NCI-H82 treated with DMSO at 0.1 percent for 48 hours (cell line): ENCODE results near the gene GLO1.
"Not testable (repeated sequence)": the region's sequence is repeated elsewhere in the genome, so short reads cannot be mapped to it uniquely, and the experiment has no call there.

Experiments
- DNase-seq: peaks from one replicate; lab custom pipeline; 2025; ENCODE audit not compliant: unreplicated experiment; lab: John Stamatoyannopoulos, UW

Gene GLO1

GRCh38 chr6:38708496-38708895 is 5.6 kb upstream of the GLO1 start:
- DNase-seq = no peak

- DNase-seq = no peak
Observed at GRCh38 chr6:38705924-38706323, 3.0 kb upstream of the GLO1 start.

DNA sequence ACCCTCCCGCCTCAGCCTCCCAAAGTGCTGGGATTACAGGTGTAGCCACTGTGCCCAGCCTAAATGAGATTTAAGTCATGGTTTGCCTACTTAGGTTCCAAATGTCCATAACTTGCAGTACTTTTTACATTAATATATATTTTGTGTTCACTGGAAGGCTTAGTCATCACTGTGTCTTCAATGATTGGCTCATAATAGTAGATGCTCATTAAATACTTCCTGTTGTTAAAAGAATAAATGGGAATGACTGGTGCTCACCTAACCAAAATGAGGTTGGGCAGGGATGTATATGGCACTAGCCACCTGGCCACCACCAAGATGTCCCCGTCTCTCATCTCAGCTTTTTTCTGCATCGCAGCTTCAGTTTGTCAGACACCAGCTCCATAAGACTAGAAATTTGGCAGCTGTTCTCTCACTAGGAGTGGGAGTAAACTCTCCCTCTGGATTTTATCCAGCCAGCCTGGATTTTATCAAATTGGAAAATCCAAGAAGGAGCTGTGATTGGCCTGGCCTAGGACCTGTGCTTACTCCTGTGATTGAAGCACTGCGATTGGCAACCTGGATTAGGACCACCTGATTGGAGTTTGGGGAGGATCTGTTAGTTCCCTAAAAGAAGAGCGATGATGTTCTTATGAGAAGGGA is 1.1 kb upstream of the GLO1 start:
- DNase-seq = no peak

DNA sequence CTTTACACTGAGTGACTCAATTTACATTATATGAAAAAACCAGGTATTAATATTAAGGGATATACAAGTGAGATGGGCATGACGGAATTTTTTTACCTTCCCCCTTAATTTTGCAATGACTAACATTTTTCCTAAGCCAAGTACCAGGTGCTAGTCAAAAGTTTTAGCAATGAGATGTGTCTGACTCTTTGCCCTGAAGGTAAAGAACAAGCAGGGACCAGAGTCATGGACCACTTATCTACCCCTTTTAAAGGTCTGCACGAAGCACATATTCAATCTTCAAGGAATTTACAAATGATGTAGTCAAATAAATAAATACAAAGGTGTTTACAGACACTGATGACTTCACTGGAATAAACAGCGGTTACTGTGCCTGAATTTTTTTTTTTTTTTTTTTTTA is 1.4 kb downstream of the GLO1 start:
- DNase-seq = no peak

DNA sequence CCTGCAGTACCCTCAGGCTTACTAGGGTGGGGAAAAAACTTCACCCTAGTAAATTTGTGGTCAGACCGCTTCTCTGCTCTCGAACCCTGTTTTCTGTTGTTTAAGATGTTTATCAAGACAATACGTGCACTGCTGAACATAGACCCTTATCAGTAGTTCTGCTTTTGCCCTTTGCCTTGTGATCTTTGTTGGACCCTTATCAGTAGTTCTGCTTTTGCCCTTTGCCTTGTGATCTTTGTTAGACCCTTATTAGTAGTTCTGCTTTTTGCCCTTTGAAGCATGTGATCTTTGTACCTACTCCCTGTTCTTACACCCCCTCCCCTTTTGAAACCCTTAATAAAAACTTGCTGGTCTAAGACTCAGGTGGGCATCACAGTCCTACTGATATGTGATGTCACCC is 3.2 kb downstream of the GLO1 start:
- DNase-seq = not testable (repeated sequence)

DNA sequence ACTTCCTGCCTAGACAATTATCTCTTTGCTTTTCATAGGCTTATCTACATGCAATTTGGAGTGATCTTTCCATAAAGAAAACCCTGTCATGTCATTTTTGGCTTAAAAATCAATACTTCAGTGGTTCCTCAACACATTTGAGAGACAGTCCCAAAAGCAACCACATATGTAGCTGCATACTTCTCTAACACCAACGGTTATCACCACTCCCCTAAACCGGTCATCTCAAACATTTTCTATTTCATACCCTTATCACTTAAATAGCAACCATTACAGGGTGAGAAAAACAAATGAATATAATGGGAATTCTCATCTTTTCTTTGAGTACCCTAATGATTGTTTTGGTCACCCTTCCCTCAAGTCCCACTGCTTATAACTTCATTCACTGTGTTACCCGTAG is 5.1 kb downstream of the GLO1 start:
- no peak for DNase-seq

DNA sequence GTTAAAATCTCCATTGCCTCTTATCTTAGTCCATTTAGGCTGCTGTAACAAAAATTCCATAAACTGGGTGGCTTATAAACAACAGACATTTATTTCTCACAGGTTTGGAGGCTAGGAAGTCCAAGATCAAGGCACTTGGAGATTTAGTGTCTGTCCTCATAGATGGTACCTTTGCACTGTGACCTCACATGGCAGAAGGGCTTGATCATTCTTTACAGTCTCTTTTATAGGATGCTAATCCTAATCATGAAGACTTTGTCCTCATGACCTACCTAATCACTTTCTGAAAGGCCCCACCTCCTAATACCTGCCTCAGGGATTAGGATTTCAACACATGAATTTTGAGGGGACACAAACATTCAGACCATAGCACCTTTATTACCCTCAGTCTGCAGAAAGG is 6.6 kb downstream of the GLO1 start:
- DNase-seq = no peak

DNA sequence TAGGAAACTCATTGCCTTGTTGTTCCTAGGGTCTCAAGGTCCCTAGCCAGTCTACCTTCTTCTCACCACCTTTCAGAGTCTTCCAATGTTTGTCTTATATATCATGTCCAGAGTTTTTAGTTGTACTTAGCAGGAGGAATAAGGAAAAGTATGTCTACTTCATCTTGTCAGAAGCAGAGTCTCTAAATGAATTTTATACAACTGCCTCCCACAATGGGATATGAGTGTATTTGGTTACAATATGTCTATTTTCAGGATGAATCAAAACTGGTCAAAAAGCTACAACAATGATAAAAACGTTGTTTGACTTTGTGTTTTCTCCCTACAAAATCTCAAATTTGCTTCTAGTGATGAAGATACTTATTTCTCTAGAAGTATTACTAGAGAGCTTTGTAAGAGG is 7.0 kb downstream of the GLO1 start:
- no peak for DNase-seq

GRCh38 chr6:38695227-38695900 is 7.6 kb downstream of the GLO1 start:
- DNase-seq = no peak

GRCh38 chr6:38688579-38689087 is 14.3 kb downstream of the GLO1 start:
- peak; percentile 79 for DNase-seq

DNA sequence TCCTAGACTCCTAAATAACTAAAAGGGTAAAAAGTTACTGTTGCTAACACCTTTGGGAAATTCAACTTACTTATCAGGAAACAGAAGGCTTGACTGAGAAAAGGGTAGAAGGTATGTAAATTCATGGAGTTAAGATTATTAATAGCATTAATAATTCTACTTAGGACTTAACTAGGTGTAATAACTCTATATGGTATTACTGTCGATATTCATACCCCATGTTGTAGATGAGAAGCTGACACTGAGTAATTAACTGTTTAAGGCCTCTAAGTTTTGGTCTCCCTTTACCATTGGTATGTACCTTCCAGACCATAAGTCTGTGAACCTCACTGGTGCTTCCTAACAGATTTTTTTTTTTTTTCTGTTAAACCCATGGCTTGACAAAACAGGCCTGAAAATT is 15.4 kb downstream of the GLO1 start:
- no peak for DNase-seq

GRCh38 chr6:38687043-38687353 is 15.9 kb downstream of the GLO1 start:
- DNase-seq = no peak

- DNase-seq = no peak
Observed at GRCh38 chr6:38686270-38687042, 16.5 kb downstream of the GLO1 start.

DNA sequence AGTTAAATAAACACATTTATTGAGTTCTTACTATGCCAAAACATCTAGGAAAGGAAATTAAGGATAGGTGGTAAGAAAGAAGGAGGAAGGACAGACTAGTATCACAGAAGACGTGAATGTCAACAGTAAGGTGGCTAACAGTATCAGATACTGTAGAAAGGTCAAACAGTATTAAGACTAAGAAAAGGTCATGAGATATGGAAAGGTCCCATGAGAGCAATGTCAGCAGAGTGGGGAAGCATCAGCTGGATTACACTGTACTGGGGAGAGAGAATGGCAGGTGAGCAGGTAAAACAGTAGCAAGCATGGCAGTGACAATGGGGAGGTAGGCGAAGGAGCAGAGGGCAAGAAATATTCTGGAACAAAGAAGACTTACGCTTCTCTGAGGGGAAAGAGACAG is 18.0 kb downstream of the GLO1 start:
- DNase-seq = no peak

GRCh38 chr6:38684237-38684636 is 18.7 kb downstream of the GLO1 start:
- DNase-seq = no peak

DNA sequence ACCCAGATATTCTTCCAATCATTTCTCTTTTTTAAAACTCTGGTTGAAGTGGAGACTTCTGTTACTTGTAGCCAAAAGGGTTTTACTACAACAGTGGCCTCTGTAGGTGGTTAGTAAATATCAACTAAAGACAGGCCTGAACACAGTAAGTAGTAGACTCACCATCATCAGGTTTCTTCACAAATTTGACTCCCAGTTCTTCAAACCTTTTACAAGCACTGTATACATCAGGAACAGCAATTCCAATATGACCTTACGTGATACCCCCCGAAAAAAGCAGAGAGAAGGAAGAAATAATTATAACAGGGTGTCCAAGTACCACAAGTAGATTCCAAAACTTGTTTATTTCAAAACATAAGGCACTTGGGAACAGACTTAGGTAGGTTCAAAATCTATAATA is 21.1 kb downstream of the GLO1 start:
- DNase-seq = no peak

GRCh38 chr6:38679668-38680067 is 23.3 kb downstream of the GLO1 start:
- no peak for DNase-seq

- no peak for DNase-seq
Observed at GRCh38 chr6:38678178-38678760, 24.7 kb downstream of the GLO1 start.

- DNase-seq = no peak
Observed at GRCh38 chr6:38676974-38677544, 25.9 kb downstream of the GLO1 start.

- DNase-seq = no peak
Observed at GRCh38 chr6:38676236-38676973, 26.5 kb downstream of the GLO1 start.
